ENCODE results near the gene DAPK1.

The DAPK1 gene

GRCh38 chr9:87694236-87694755, 196.6 kb downstream of the DAPK1 start:
- Histone ChIP-seq H3K9me3 (ENCODE audit: control insufficient read depth, low read depth, low read length) (no peaks in the 10 kb centered on the region), H3K36me3 (ENCODE audit: control insufficient read depth, low read depth, low read length) (peaks cover 31% of the 10 kb centered on the region), H3K4me3 (ENCODE audit: low read length) (no peak overlapping the region), H3K4me1 (ENCODE audit: control insufficient read depth, low read depth, low read length) (no peaks in the 10 kb centered on the region), H3K9ac (ENCODE audit: low read length) (no peak overlapping the region), H3K27ac (ENCODE audit: low read length) (no peak overlapping the region), H3K27me3 (ENCODE audit: control insufficient read depth, insufficient read depth, low read length) (no peaks in the 10 kb centered on the region)

DNA sequence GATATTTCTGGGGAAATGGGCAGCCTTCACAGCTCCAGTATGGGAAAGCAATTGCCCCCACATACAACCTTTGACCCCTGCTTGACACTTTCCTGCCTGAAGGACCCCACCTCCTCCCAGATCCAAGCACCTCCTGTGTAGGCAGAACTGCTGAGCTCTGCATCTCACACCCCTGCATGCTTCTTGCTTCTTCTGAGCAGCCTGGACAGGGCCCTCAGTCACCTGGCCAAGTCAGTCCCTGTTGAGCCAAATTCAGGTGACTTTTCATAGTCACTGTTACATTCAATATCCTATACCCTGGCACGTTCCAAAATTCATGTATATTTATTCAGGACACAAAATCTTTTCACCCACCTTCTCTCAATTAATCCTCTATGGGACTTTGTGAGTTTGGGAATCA, 197.9 kb downstream of the DAPK1 start:
- Histone ChIP-seq H3K27ac (ENCODE audit: low read length) (no peak overlapping the region), H3K9ac (ENCODE audit: low read length) (no peak overlapping the region), H3K27me3 (ENCODE audit: control insufficient read depth, insufficient read depth, low read length) (no peaks in the 10 kb centered on the region), H3K9me3 (ENCODE audit: control insufficient read depth, low read depth, low read length) (no peaks in the 10 kb centered on the region), H3K4me3 (ENCODE audit: low read length) (no peak overlapping the region), H3K36me3 (ENCODE audit: control insufficient read depth, low read depth, low read length) (peaks cover 38% of the 10 kb centered on the region), H3K4me1 (ENCODE audit: control insufficient read depth, low read depth, low read length) (no peaks in the 10 kb centered on the region)

GRCh38 chr9:87696641-87697040, 199.0 kb downstream of the DAPK1 start:
- Histone ChIP-seq H3K9me3 (ENCODE audit: control insufficient read depth, low read depth, low read length) (no peaks in the 10 kb centered on the region), H3K4me1 (ENCODE audit: control insufficient read depth, low read depth, low read length) (no peaks in the 10 kb centered on the region), H3K27ac (ENCODE audit: low read length) (no peak overlapping the region), H3K36me3 (ENCODE audit: control insufficient read depth, low read depth, low read length) (peaks cover 38% of the 10 kb centered on the region), H3K27me3 (ENCODE audit: control insufficient read depth, insufficient read depth, low read length) (no peaks in the 10 kb centered on the region), H3K9ac (ENCODE audit: low read length) (no peak overlapping the region), H3K4me3 (ENCODE audit: low read length) (no peak overlapping the region)

DNA sequence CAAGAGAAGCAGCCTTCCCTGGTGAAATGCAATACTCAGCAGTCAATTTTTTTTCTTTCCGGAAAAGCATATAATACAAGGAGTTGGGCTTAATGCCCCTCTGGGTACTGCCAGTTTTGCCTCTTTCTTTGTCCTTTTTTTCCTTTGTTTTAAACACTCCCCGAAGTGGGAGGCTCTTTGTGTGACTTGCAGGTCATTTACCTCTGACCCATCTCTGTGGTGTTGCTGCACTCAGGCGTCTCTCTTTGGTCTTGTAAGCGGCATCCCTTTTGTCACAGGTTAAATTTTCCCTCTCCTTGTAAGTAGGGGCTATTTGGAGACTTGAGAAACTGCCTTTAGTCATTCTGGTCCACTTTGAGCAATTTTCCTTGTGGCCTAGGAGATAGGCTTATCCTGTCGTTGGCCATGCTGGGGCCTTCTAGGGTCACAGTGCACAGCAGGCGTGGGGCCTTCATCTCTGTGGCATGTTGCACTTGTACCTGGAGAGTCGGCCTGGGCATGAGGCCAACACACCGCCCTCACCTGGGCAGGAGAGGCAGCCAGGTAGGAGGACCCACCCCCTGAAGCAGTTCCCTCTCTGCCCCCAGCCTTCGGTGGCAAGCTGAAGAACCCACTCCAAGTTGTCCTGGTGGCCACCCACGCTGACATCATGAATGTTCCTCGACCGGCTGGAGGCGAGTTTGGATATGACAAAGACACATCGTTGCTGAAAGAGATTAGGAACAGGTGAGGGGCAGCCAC, 200.6 kb downstream of the DAPK1 start:
- H3K4me1 ChIP-seq (ENCODE audit: control insufficient read depth, low read depth, low read length), result no peaks in the 10 kb centered on the region
- no peak overlapping the region for H3K9ac ChIP-seq (ENCODE audit: low read length)
- H3K9me3 ChIP-seq (ENCODE audit: control insufficient read depth, low read depth, low read length), result no peaks in the 10 kb centered on the region
- H3K27ac ChIP-seq (ENCODE audit: low read length), result no peak overlapping the region
- no peak overlapping the region for H3K4me3 ChIP-seq (ENCODE audit: low read length)
- H3K36me3 ChIP-seq (ENCODE audit: control insufficient read depth, low read depth, low read length), result peaks cover 41% of the 10 kb centered on the region
- H3K27me3 ChIP-seq (ENCODE audit: control insufficient read depth, insufficient read depth, low read length), result no peaks in the 10 kb centered on the region

DNA sequence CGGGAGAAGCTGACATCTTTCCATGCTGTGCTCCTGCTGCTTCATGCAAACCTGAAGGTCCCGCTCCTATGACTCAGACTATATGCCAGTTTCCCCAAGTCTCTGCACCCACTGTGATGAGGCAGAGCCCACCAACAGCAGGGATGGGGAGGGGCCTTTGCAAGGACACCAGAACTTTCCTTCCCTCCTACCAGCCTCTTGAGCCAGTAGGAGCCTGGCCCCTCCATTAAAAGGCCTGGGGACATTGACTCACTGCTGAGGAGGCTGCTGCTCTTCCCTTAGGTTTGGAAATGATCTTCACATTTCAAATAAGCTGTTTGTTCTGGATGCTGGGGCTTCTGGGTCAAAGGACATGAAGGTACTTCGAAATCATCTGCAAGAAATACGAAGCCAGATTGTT, 202.2 kb downstream of the DAPK1 start:
- Histone ChIP-seq H3K27ac (ENCODE audit: low read length) (no peak overlapping the region), H3K9me3 (ENCODE audit: control insufficient read depth, low read depth, low read length) (no peaks in the 10 kb centered on the region), H3K4me1 (ENCODE audit: control insufficient read depth, low read depth, low read length) (no peaks in the 10 kb centered on the region), H3K4me3 (ENCODE audit: low read length) (no peak overlapping the region), H3K9ac (ENCODE audit: low read length) (no peak overlapping the region), H3K36me3 (ENCODE audit: control insufficient read depth, low read depth, low read length) (peaks cover 46% of the 10 kb centered on the region), H3K27me3 (ENCODE audit: control insufficient read depth, insufficient read depth, low read length) (no peaks in the 10 kb centered on the region)

DNA sequence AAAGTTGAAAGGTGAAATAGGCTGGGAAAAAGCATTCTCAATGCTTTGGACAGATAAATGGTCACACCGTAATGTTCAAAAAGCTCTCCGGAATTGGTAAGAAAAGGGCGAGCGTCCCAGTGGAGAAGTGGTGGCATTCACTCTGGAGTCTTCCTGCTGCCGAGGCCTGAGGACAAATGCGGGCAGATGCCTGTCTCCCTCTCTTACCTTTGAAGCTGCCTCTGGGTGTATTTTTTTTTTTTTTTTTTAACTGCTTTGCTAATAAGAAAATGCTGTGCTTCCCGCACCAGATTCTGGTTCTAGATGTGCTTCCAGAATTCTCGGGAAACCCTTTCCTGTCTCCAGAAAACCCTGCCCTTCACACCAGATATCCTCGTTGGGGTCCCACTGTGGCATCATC, 203.8 kb downstream of the DAPK1 start:
- Histone ChIP-seq H3K27me3 (ENCODE audit: control insufficient read depth, insufficient read depth, low read length) (no peaks in the 10 kb centered on the region), H3K4me1 (ENCODE audit: control insufficient read depth, low read depth, low read length) (no peaks in the 10 kb centered on the region), H3K36me3 (ENCODE audit: control insufficient read depth, low read depth, low read length) (peaks cover 47% of the 10 kb centered on the region), H3K4me3 (ENCODE audit: low read length) (no peak overlapping the region), H3K9me3 (ENCODE audit: control insufficient read depth, low read depth, low read length) (no peaks in the 10 kb centered on the region), H3K27ac (ENCODE audit: low read length) (no peak overlapping the region), H3K9ac (ENCODE audit: low read length) (no peak overlapping the region)

DNA sequence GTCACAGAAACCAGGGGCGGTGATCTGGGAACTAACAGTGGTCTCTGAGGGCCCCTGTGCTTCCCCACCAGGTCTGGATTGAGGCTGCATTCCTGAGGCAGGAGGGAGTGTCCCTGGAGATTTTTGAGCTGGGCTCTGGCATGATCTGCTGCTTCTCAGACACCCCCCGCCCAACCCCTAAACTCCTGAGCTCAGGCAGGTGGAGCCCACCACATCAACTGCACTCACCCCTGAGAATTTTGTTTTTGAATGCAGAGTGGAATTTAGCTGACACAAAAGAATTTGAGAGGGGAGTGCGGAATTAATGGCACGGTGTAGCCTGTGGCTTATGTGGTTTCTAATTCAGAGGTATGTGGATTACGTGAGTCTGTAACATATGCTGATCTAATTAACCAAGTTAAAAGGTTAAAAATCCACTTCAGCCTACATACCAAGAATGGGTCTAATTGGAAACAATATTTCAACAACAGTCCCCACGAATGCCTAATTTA, 204.3 kb downstream of the DAPK1 start:
- Histone ChIP-seq H3K36me3 (ENCODE audit: control insufficient read depth, low read depth, low read length) (peaks cover 46% of the 10 kb centered on the region), H3K4me1 (ENCODE audit: control insufficient read depth, low read depth, low read length) (no peaks in the 10 kb centered on the region), H3K27ac (ENCODE audit: low read length) (no peak overlapping the region), H3K9me3 (ENCODE audit: control insufficient read depth, low read depth, low read length) (no peaks in the 10 kb centered on the region), H3K27me3 (ENCODE audit: control insufficient read depth, insufficient read depth, low read length) (no peaks in the 10 kb centered on the region), H3K9ac (ENCODE audit: low read length) (no peak overlapping the region), H3K4me3 (ENCODE audit: low read length) (no peak overlapping the region)

DNA sequence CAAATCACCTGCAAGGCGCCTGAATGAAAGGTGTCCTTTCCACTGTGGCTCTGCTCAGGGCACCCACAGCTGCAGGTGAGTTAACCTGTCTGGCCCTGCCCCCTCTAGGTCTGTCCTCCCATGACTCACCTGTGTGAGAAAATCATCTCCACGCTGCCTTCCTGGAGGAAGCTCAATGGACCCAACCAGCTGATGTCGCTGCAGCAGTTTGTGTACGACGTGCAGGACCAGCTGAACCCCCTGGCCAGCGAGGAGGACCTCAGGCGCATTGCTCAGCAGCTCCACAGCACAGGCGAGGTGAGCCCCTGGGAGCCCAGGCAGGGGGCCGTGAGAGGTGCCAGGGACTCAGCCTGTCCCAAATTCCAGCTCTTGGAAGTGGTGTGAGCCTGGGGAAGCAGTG, 205.3 kb downstream of the DAPK1 start:
- H3K9ac ChIP-seq (ENCODE audit: low read length), result no peak overlapping the region
- no peak overlapping the region for H3K4me3 ChIP-seq (ENCODE audit: low read length)
- no peaks in the 10 kb centered on the region for H3K4me1 ChIP-seq (ENCODE audit: control insufficient read depth, low read depth, low read length)
- no peaks in the 10 kb centered on the region for H3K27me3 ChIP-seq (ENCODE audit: control insufficient read depth, insufficient read depth, low read length)
- no peaks in the 10 kb centered on the region for H3K9me3 ChIP-seq (ENCODE audit: control insufficient read depth, low read depth, low read length)
- peaks cover 42% of the 10 kb centered on the region for H3K36me3 ChIP-seq (ENCODE audit: control insufficient read depth, low read depth, low read length)
- no peak overlapping the region for H3K27ac ChIP-seq (ENCODE audit: low read length)

- no peak overlapping the region for H3K4me3 ChIP-seq (ENCODE audit: low read length)
These were observed 206.1 kb downstream of the DAPK1 start for GRCh38 chr9:87703636-87704276.

DNA sequence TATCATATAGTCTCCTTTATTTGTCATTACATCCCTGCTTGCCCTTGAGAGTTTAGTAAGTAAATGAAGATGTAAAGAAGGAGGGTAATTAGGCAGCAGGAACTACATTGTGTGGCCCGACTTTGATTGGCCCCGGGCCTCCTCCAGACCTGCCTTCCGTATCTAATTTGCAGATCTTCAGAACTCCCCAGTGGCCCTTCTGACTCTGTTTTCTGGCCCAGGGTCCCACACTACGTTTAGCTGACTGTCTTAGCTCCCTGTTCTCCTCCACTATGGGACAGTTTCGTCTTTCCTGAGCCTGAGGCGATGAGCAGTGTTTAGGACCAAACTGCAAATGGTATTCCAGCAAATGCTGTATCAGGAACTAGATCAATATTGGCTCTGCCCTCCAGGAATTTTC, 206.7 kb downstream of the DAPK1 start:
- H3K27me3 ChIP-seq (ENCODE audit: control insufficient read depth, insufficient read depth, low read length), result no peaks in the 10 kb centered on the region
- H3K9me3 ChIP-seq (ENCODE audit: control insufficient read depth, low read depth, low read length), result no peaks in the 10 kb centered on the region
- H3K36me3 ChIP-seq (ENCODE audit: control insufficient read depth, low read depth, low read length), result peaks cover 30% of the 10 kb centered on the region
- H3K4me1 ChIP-seq (ENCODE audit: control insufficient read depth, low read depth, low read length), result no peaks in the 10 kb centered on the region
- H3K9ac ChIP-seq (ENCODE audit: low read length), result no peak overlapping the region
- no peak overlapping the region for H3K27ac ChIP-seq (ENCODE audit: low read length)
- no peak overlapping the region for H3K4me3 ChIP-seq (ENCODE audit: low read length)

More at GRCh38 chr9:87703636-87704276, 206.1 kb downstream of the DAPK1 start:
- Histone ChIP-seq H3K27me3 (ENCODE audit: control insufficient read depth, insufficient read depth, low read length) (no peaks in the 10 kb centered on the region), H3K36me3 (ENCODE audit: control insufficient read depth, low read depth, low read length) (peaks cover 36% of the 10 kb centered on the region), H3K9ac (ENCODE audit: low read length) (no peak overlapping the region), H3K9me3 (ENCODE audit: control insufficient read depth, low read depth, low read length) (no peaks in the 10 kb centered on the region), H3K27ac (ENCODE audit: low read length) (no peak overlapping the region), H3K4me1 (ENCODE audit: control insufficient read depth, low read depth, low read length) (no peaks in the 10 kb centered on the region)

DNA sequence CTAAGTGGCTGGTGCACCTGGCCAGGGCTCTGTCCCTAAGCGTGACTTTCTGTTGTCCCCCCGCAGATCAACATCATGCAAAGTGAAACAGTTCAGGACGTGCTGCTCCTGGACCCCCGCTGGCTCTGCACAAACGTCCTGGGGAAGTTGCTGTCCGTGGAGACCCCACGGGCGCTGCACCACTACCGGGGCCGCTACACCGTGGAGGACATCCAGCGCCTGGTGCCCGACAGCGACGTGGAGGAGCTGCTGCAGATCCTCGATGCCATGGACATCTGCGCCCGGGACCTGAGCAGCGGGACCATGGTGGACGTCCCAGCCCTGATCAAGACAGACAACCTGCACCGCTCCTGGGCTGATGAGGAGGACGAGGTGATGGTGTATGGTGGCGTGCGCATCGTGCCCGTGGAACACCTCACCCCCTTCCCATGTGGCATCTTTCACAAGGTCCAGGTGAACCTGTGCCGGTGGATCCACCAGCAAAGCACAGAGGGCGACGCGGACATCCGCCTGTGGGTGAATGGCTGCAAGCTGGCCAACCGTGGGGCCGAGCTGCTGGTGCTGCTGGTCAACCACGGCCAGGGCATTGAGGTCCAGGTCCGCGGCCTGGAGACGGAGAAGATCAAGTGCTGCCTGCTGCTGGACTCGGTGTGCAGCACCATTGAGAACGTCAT, 208.5 kb downstream of the DAPK1 start:
- Histone ChIP-seq H3K4me1 (ENCODE audit: control insufficient read depth, low read depth, low read length) (no peaks in the 10 kb centered on the region), H3K36me3 (ENCODE audit: control insufficient read depth, low read depth, low read length) (peaks cover 24% of the 10 kb centered on the region), H3K9ac (ENCODE audit: low read length) (no peak overlapping the region)

More for the DNA sequence above, 208.5 kb downstream of the DAPK1 start:
- Histone ChIP-seq H3K27me3 (ENCODE audit: control insufficient read depth, insufficient read depth, low read length) (no peaks in the 10 kb centered on the region), H3K4me3 (ENCODE audit: low read length) (no peak overlapping the region), H3K9me3 (ENCODE audit: control insufficient read depth, low read depth, low read length) (no peaks in the 10 kb centered on the region), H3K27ac (ENCODE audit: low read length) (no peak overlapping the region)
